ENCODE results near the gene INSYN1. TPM values are rescaled to one million over a fixed set of nuclear protein-coding genes. Genes with fewer than 3 reads are reported as not detected.

Gene INSYN1
- total RNA-seq, 4 donors from 2014 or later = 0.95 to 3.7 (median 3.1) TPM

GRCh38 chr15:73760330-73761329 is 7.5 kb upstream of the INSYN1 start:
- ATAC-seq (ENCODE audit: low FRiP score) = no peak

DNA sequence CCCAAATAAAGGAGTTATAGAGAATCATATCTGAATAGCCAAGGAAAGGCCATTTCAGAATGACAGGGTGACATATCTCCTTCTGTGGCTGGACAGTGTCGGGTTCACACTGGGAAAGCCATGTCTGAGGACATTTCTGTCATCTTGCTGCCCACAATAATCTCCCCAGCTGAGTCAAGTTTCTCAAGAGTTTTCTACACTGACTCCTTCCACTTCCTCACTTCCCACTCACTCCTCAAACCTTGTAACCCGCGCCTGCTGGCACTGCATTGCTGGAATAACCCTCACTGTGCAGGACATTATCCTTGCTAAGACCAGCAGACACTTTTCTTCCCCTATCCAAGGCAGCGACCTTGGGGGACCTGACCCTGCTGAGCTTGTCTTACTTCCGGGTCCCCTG is 5.3 kb upstream of the INSYN1 start:
- DNase-seq (ENCODE audit: low spot score) (no peak), ATAC-seq (ENCODE audit: low FRiP score) (no peak)
- no peak for TF ChIP-seq CTCF (IDR thresholded peaks at IDR 0.05)

More at GRCh38 chr15:73760330-73761329, 7.5 kb upstream of the INSYN1 start:
- DNase-seq (ENCODE audit: low spot score) = no peak
- TF ChIP-seq CTCF (IDR thresholded peaks at IDR 0.05) = no peak

DNA sequence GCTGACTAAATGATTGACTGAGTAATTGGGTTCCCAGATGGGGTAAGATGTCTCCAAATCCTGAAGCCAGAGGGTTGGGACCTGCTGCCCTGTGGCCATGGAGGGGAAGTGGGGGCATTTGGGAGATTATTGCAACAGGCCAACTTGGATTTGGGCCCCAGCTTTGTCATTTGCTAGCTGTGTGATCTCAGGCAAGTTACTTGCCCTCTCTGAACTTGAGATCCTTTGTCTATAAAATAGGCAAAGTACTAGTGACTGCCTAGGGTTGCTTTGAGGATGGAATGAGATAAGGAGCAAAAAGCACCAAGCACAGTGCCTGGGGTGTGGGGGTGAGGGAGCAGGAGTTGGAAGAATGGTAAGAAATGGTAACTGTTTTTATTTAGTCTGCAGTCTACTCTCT is 4.4 kb upstream of the INSYN1 start:
- no peak for DNase-seq (ENCODE audit: low spot score)
- ATAC-seq (ENCODE audit: low FRiP score) = no peak
- TF ChIP-seq CTCF (IDR thresholded peaks at IDR 0.05) = no peak

- DNase-seq (ENCODE audit: low spot score) = no peak
- no peak for ATAC-seq (ENCODE audit: low FRiP score)
- no peak for TF ChIP-seq CTCF (IDR thresholded peaks at IDR 0.05)
Observed at GRCh38 chr15:73756947-73757513, 3.9 kb upstream of the INSYN1 start.

DNA sequence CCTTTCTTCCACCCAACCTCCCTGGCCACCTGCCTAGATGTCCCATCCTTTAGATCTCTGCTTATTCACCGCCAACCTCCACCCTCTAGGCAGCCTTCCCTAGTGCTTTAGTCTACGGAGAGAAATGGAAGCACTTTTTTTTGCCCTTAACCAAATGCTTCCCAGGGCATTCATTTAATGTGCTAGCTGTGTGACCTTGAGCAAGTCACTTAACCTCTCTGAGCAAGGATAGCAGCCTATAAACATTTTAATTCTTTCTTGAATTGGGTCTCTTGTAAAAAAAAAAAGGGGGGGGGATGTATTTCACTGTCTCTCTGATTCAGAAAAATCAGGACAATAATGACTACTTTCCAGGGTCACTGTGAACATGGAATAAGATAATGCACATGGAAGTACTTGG is 3.2 kb upstream of the INSYN1 start:
- no peak for TF ChIP-seq CTCF (IDR thresholded peaks at IDR 0.05)
- ATAC-seq (ENCODE audit: low FRiP score) (no peak), DNase-seq (ENCODE audit: low spot score) (no peak)

DNA sequence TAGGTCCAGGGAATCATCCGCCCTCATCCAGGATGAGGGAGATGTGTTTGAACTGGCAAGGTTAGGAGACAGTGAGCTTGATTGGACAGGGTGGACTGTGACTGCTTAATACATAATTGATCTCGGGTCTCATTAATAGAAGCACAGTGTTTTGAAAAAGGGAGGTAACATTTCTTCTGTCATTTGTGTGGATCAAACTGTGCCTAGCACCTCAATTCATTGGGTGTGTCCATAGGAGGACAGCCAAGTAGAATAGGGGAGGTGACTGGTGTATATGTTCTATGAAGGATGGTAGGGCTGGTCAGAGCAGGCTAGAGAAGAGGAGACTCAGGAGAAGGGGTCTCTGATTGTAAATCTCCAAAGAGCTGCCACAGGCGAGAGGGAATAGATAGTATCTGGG is 2.8 kb upstream of the INSYN1 start:
- DNase-seq (ENCODE audit: low spot score) = no peak
- no peak for ATAC-seq (ENCODE audit: low FRiP score)
- no peak for TF ChIP-seq CTCF (IDR thresholded peaks at IDR 0.05)

Data from omental fat pad (tissue), 4 donors.